ENCODE data around the gene ZNF837. TPM values are rescaled to one million over a fixed set of nuclear protein-coding genes. Genes with fewer than 3 reads are reported as not detected.

ZNF837 gene
- total RNA-seq (1.5 and 1.8 TPM in 2 replicates), polyA plus RNA-seq (0.18 and 0.27 TPM in 2 replicates), polyA minus RNA-seq (ENCODE audit: low replicate concordance) (0.35 TPM in 1 of 2 replicates, not detected in the other)
- 0.90 and 0.92 TPM in 2 replicates for polyA plus RNA-seq (2012)

- H2AFZ ChIP-seq (ENCODE audit: low read length), result peak within 1 kb of the TSS; percentile 88
- H3K4me2 ChIP-seq (ENCODE audit: extremely low read depth, insufficient read depth, low read length), result peak within 1 kb of the TSS; percentile 92
- peak; percentile 100 for DNase-seq (ENCODE audit: low read depth in 2 of 2)
- no peaks in the 10 kb centered on the region for H4K20me1 ChIP-seq (ENCODE audit: control insufficient read depth, extremely low read depth, insufficient read depth, low read length)
- H3K4me3 ChIP-seq (replicated peaks in 1 of 4; ENCODE audit: control extremely low read depth in 1 of 4, insufficient read depth in 1 of 4, low read depth in 3 of 4, low read length in 4 of 4), result peak within 1 kb of the TSS; percentile 65 to 86 (median 74)
- H3K9ac ChIP-seq (ENCODE audit: insufficient read depth, low read length), result peak within 1 kb of the TSS; percentile 72
- H3K27me3 ChIP-seq (ENCODE audit: control insufficient read depth, insufficient read depth, low read length), result no peaks in the 10 kb centered on the region
- H3K4me1 ChIP-seq (ENCODE audit: control insufficient read depth, extremely low read depth, insufficient read depth, low read length), result peaks cover 5% of the 10 kb centered on the region
- H3K27ac ChIP-seq (ENCODE audit: insufficient read depth, low read length), result peak within 1 kb of the TSS; percentile 91
- no peaks in the 10 kb centered on the region for H3K9me3 ChIP-seq (ENCODE audit: control insufficient read depth, insufficient read depth, low read depth, low read length)
- TF ChIP-seq CTCF (conservative IDR thresholded peaks at IDR 0.05 in 1 of 2, IDR thresholded peaks at IDR 0.05 in 1 of 2; ENCODE audit: low read depth in 1 of 2, low read length in 2 of 2) (no peak), EZH2 (IDR thresholded peaks at IDR 0.05; ENCODE audit: low read length, missing control alignments) (no peak)
- H3K79me2 ChIP-seq (ENCODE audit: control insufficient read depth, insufficient read depth, low read length), result peaks cover 3% of the 10 kb centered on the region
- no peaks in the 10 kb centered on the region for H3K36me3 ChIP-seq (ENCODE audit: control insufficient read depth, insufficient read depth, low read length)
Observed at GRCh38 chr19:58380662-58381459, at the start of gene ZNF837. Gene ZNF837 (minus strand): TSS chr19:58381030. CDS start chr19:58369332, 11,698 bp downstream.

GRCh38 chr19:58429745-58430144 is 48.9 kb upstream of the ZNF837 start:
- no peak overlapping the region for H3K9ac ChIP-seq (ENCODE audit: insufficient read depth, low read length)
- no peaks in the 10 kb centered on the region for H4K20me1 ChIP-seq (ENCODE audit: control insufficient read depth, extremely low read depth, insufficient read depth, low read length)
- H3K4me3 ChIP-seq (replicated peaks in 1 of 4; ENCODE audit: control extremely low read depth in 1 of 4, insufficient read depth in 1 of 4, low read depth in 3 of 4, low read length in 4 of 4), result no peak overlapping the region
- no peak overlapping the region for H3K27ac ChIP-seq (ENCODE audit: insufficient read depth, low read length)
- no peak overlapping the region for H2AFZ ChIP-seq (ENCODE audit: low read length)
- no peak for TF ChIP-seq EZH2 (IDR thresholded peaks at IDR 0.05; ENCODE audit: low read length, missing control alignments)
- H3K79me2 ChIP-seq (ENCODE audit: control insufficient read depth, insufficient read depth, low read length), result no peaks in the 10 kb centered on the region
- H3K9me3 ChIP-seq (ENCODE audit: control insufficient read depth, insufficient read depth, low read depth, low read length), result peaks cover 19% of the 10 kb centered on the region
- no peaks in the 10 kb centered on the region for H3K4me1 ChIP-seq (ENCODE audit: control insufficient read depth, extremely low read depth, insufficient read depth, low read length)
- no peaks in the 10 kb centered on the region for H3K27me3 ChIP-seq (ENCODE audit: control insufficient read depth, insufficient read depth, low read length)
- H3K4me2 ChIP-seq (ENCODE audit: extremely low read depth, insufficient read depth, low read length), result no peak overlapping the region
- H3K36me3 ChIP-seq (ENCODE audit: control insufficient read depth, insufficient read depth, low read length), result peaks cover 5% of the 10 kb centered on the region
- no peak for DNase-seq (ENCODE audit: low read depth in 2 of 2)

GRCh38 chr19:58428617-58429016 is 47.8 kb upstream of the ZNF837 start:
- Histone ChIP-seq H3K27ac (ENCODE audit: insufficient read depth, low read length) (no peak overlapping the region), H2AFZ (ENCODE audit: low read length) (no peak overlapping the region), H3K9ac (ENCODE audit: insufficient read depth, low read length) (no peak overlapping the region), H3K9me3 (ENCODE audit: control insufficient read depth, insufficient read depth, low read depth, low read length) (peaks cover 12% of the 10 kb centered on the region), H3K79me2 (ENCODE audit: control insufficient read depth, insufficient read depth, low read length) (no peaks in the 10 kb centered on the region), H3K4me3 (replicated peaks in 1 of 4; ENCODE audit: control extremely low read depth in 1 of 4, insufficient read depth in 1 of 4, low read depth in 3 of 4, low read length in 4 of 4) (no peak overlapping the region), H3K4me2 (ENCODE audit: extremely low read depth, insufficient read depth, low read length) (no peak overlapping the region), H3K4me1 (ENCODE audit: control insufficient read depth, extremely low read depth, insufficient read depth, low read length) (no peaks in the 10 kb centered on the region), H4K20me1 (ENCODE audit: control insufficient read depth, extremely low read depth, insufficient read depth, low read length) (no peaks in the 10 kb centered on the region), H3K27me3 (ENCODE audit: control insufficient read depth, insufficient read depth, low read length) (no peaks in the 10 kb centered on the region), H3K36me3 (ENCODE audit: control insufficient read depth, insufficient read depth, low read length) (peaks cover 2% of the 10 kb centered on the region)
- no peak for TF ChIP-seq EZH2 (IDR thresholded peaks at IDR 0.05; ENCODE audit: low read length, missing control alignments)
- no peak for TF ChIP-seq CTCF (conservative IDR thresholded peaks at IDR 0.05 in 1 of 2, IDR thresholded peaks at IDR 0.05 in 1 of 2; ENCODE audit: low read depth in 1 of 2, low read length in 2 of 2)
- no peak for DNase-seq (ENCODE audit: low read depth in 2 of 2)
